Ishikawa (cell line): ENCODE results near the gene IFT172.

ENCODE experiments used
- CEBPB ChIP-seq: IDR thresholded peaks from 2 replicates; pipeline ENCODE4 v1.6.1; 2012
- EGR1 ChIP-seq: IDR thresholded peaks from 2 replicates; pipeline ENCODE4 v1.6.1; 2012
- EP300 ChIP-seq: IDR thresholded peaks from 2 replicates; pipeline ENCODE4 v1.6.1; 2012; ENCODE audit warnings: borderline replicate concordance
- MAX ChIP-seq: IDR thresholded peaks from 2 replicates; pipeline ENCODE4 v1.6.1; 2012
- RAD21 ChIP-seq: IDR thresholded peaks from 2 replicates; pipeline ENCODE4 v1.6.1; 2012; ENCODE audit warnings: low read depth
- TAF1 ChIP-seq: IDR thresholded peaks from 2 replicates; pipeline ENCODE4 v1.6.1; 2012; ENCODE audit warnings: low read depth, mild to moderate bottlenecking
- TCF12 ChIP-seq: IDR thresholded peaks from 2 replicates; pipeline ENCODE4 v1.6.1; 2012; ENCODE audit warnings: low read depth

DNA sequence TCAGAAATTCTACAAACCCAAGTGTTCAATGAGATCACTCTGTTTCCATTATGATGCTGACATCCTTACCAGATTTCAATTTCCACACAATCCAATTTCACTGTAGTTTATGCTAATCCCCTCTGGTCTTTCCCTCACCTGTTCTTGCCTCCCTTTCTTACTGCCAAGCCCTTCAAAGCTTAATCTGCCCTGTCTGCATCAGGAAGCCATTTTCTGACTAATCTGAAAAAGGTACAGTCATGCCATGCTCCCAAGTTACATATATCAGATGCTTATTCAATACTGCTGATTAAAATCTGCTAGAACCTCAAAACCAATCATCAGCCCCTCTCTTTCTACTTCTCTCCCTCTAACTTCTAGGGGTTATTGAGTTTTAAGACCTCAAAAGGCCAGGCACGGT lies 38.4 kb downstream of the IFT172 start:
- no peak for TF ChIP-seq CEBPB
- no peak for TF ChIP-seq TAF1
- TF ChIP-seq EP300: no peak
- TF ChIP-seq EGR1: no peak
- no peak for TF ChIP-seq RAD21
- no peak for TF ChIP-seq TCF12
- no peak for TF ChIP-seq MAX
